OCI-LY3 (cell line): ENCODE measurements around the gene TIMM44.

Experiments used
- H2AFZ ChIP-seq: fragments of 200-600, 300-600 bp; shearing (Covaris generic); 2 replicates; pipeline ENCODE4 v1.6.0; 2014; ENCODE audit warnings: antibody characterized with exemption, low read depth, low read length
- H3K27ac ChIP-seq: fragments of 200-600, 300-600 bp; sonication (generic); 2 replicates; pipeline ENCODE4 v1.5.1; 2014; ENCODE audit warnings: mild to moderate bottlenecking, low read length, moderate library complexity, mixed read lengths
- H3K27me3 ChIP-seq: fragments of 200-600, 300-600 bp; sonication (generic); 2 replicates; pipeline ENCODE4 v1.6.1; 2014; ENCODE audit warnings: low read depth, low read length, mixed read lengths
- H3K36me3 ChIP-seq: fragments of 200-600, 300-600 bp; sonication (generic); replicated peaks from 2 replicates; pipeline ENCODE3; 2014; ENCODE audit warnings: low read depth, low read length, mixed read lengths
- H3K4me1 ChIP-seq: fragments of 300-600, 200-600 bp; sonication (generic); 2 replicates; pipeline ENCODE4 v1.6.1; 2014; ENCODE audit warnings: low read length, mixed read lengths
- H3K4me2 ChIP-seq: fragments of 200-600, 300-600 bp; sonication (generic); 2 replicates; pipeline ENCODE4 v1.6.1; 2014; ENCODE audit warnings: low read length, mixed read lengths
- H3K4me3 ChIP-seq: fragments of 300-600, 200-600 bp; sonication (generic); 2 replicates; pipeline ENCODE4 v1.5.1; 2014; ENCODE audit warnings: antibody characterized with exemption, mild to moderate bottlenecking, low read length, moderate library complexity
- H3K79me2 ChIP-seq: fragments of 300-600, 200-600 bp; shearing (Covaris generic); 2 replicates; pipeline ENCODE4 v1.6.1; 2014; ENCODE audit warnings: mild to moderate bottlenecking, low read length, mixed read lengths
- H3K9ac ChIP-seq: fragments of 300-600, 200-600 bp; shearing (Covaris generic); 2 replicates; pipeline ENCODE4 v1.6.0; 2014; ENCODE audit warnings: mild to moderate bottlenecking, low read length, moderate library complexity
- H3K9me3 ChIP-seq: fragments of 200-600, 300-600 bp; shearing (Covaris generic); 2 replicates; pipeline ENCODE4 v1.6.1; 2014; ENCODE audit warnings: low read length, mixed read lengths; ENCODE audit not compliant: insufficient read depth
- H4K20me1 ChIP-seq: fragments of 200-600, 300-600 bp; sonication (generic); 2 replicates; pipeline ENCODE4 v1.6.1; 2016; ENCODE audit warnings: low read length, mixed read lengths; ENCODE audit not compliant: insufficient read depth
- CTCF ChIP-seq: fragments of 200-600, 300-600 bp; sonication (generic); IDR thresholded peaks from 2 replicates; pipeline ENCODE4 v1.5.1; 2014; ENCODE audit warnings: antibody characterized with exemption, low read length, low read depth
- EZH2phosphoT487 ChIP-seq: fragments of 200-600 bp; shearing (Covaris generic); IDR thresholded peaks from 2 replicates; pipeline ENCODE4 v1.6.1; 2018; ENCODE audit warnings: antibody characterized with exemption, mixed run types, low read depth

TIMM44 gene

GRCh38 chr19:7899751-7900378, 43.6 kb downstream of the TIMM44 start:
- H3K79me2 ChIP-seq, result peaks cover 19% of the 10 kb centered on the region
- H3K9me3 ChIP-seq, result no peaks in the 10 kb centered on the region
- no peak overlapping the region for H3K27ac ChIP-seq
- H2AFZ ChIP-seq, result no peak overlapping the region
- no peaks in the 10 kb centered on the region for H3K27me3 ChIP-seq
- H4K20me1 ChIP-seq, result peaks cover 6% of the 10 kb centered on the region; the same call in 1 of the 2 replicates
- H3K4me3 ChIP-seq, result no peak overlapping the region
- H3K4me2 ChIP-seq, result no peak overlapping the region
- no peak overlapping the region for H3K9ac ChIP-seq
- no peak for TF ChIP-seq EZH2phosphoT487
- TF ChIP-seq CTCF, result no peak
- H3K36me3 ChIP-seq, result no peaks in the 10 kb centered on the region
- peaks cover 11% of the 10 kb centered on the region for H3K4me1 ChIP-seq

DNA sequence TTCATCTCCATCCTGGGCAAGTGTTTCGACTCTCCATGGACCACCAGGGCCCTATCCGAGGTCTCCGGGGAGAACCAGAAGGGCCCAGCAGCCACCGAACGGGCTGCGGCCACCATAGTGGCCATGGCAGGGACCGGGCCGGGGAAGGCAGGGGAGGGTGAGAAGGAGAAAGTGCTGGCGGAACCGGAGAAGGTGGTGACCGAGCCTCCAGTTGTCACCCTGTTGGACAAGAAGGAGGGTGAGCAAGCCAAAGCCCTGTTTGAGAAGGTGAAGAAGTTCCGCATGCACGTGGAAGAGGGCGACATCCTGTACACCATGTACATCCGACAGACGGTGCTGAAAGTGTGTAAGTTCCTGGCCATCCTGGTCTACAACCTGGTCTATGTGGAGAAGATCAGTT, 44.5 kb downstream of the TIMM44 start:
- Histone ChIP-seq H3K4me3 (no peak overlapping the region), H3K4me1 (peaks cover 7% of the 10 kb centered on the region), H3K9me3 (no peaks in the 10 kb centered on the region), H3K27me3 (no peaks in the 10 kb centered on the region), H3K4me2 (no peak overlapping the region), H2AFZ (no peak overlapping the region), H3K9ac (no peak overlapping the region), H3K27ac (no peak overlapping the region), H3K79me2 (peaks cover 10% of the 10 kb centered on the region), H4K20me1 (no peaks in the 10 kb centered on the region), H3K36me3 (no peaks in the 10 kb centered on the region)
- TF ChIP-seq EZH2phosphoT487 (no peak), CTCF (no peak)

DNA sequence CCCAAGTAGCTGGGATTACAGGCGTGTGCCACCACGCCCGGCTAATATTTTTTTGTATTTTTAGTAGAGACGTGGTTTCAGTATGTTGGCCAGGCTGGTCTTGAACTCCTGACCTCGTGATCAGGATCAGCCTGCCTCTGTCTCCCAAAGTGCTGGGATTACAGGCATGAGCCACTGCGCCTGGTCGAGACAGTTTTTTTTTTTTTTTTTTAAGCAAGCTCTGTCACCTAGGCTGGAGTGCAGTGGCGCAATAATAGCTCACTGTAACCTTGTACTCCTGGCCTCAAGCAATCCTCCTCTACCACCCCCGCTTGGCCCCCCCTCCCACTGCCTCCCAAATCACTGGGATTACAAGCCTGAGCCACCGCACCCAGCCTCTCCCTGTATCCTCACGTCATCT, 46.2 kb downstream of the TIMM44 start:
- Histone ChIP-seq H4K20me1 (no peaks in the 10 kb centered on the region), H3K4me2 (no peak overlapping the region), H3K36me3 (no peaks in the 10 kb centered on the region), H2AFZ (no peak overlapping the region), H3K27me3 (no peaks in the 10 kb centered on the region), H3K27ac (no peak overlapping the region), H3K9ac (no peak overlapping the region), H3K9me3 (no peaks in the 10 kb centered on the region), H3K4me1 (no peaks in the 10 kb centered on the region), H3K4me3 (no peak overlapping the region), H3K79me2 (no peaks in the 10 kb centered on the region)
- TF ChIP-seq EZH2phosphoT487 (no peak), CTCF (no peak)

DNA sequence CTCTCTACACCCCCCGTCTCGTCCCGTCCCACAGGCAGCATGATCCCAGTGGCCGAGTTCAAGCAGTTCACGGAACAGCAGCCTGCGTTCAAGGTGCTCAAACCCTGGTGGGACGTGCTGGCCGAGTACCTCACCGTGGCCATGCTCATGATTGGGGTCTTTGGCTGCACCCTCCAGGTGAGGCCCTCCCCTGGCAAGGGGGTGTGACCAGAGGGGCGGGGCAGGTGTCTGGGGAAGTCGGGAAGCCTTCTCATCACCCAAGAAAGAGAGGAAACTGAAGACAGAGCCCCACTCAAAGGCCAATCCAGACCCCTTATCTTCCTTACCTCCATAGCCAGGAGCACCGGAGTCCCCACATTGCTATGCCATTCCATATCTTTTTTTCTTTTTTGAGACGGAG, 47.9 kb downstream of the TIMM44 start:
- no peaks in the 10 kb centered on the region for H4K20me1 ChIP-seq
- H3K4me1 ChIP-seq, result no peaks in the 10 kb centered on the region
- H3K27me3 ChIP-seq, result no peaks in the 10 kb centered on the region
- no peaks in the 10 kb centered on the region for H3K36me3 ChIP-seq
- no peak overlapping the region for H3K4me2 ChIP-seq
- H3K9me3 ChIP-seq, result no peaks in the 10 kb centered on the region
- H3K79me2 ChIP-seq, result no peaks in the 10 kb centered on the region
- no peak for TF ChIP-seq EZH2phosphoT487
- no peak for TF ChIP-seq CTCF
- H3K27ac ChIP-seq, result no peak overlapping the region
- H2AFZ ChIP-seq, result no peak overlapping the region
- H3K4me3 ChIP-seq, result no peak overlapping the region
- H3K9ac ChIP-seq, result no peak overlapping the region
